ENCODE data around the gene CCN5. TPM values are rescaled to one million over a fixed set of nuclear protein-coding genes. Genes with fewer than 3 reads are reported as not detected.

Gene CCN5
- total RNA-seq, 1 donor from 2014 or later, result 112 TPM

GRCh38 chr20:44776980-44777379, 61.8 kb downstream of the CCN5 start:
- no peak for DNase-seq
- Histone ChIP-seq H3K4me1 (no peaks in the 10 kb centered on the region), H3K27me3 (no peaks in the 10 kb centered on the region), H3K36me3 (no peaks in the 10 kb centered on the region), H3K27ac (no peak overlapping the region), H3K4me3 (no peak overlapping the region), H3K9me3 (no peaks in the 10 kb centered on the region)
- intact Hi-C loops (cut with DNase I), result no loop called here
- no peak for TF ChIP-seq CTCF (IDR thresholded peaks at IDR 0.05)
- ATAC-seq, result no peak

Other genes starting within 250 kb of the CCN5 start
- gene TTPAL, start 239.5 kb upstream of the CCN5 start, total RNA-seq, result 8.0 TPM
- gene SERINC3, start 193.3 kb upstream of the CCN5 start, total RNA-seq, result 143 TPM
- gene PKIG, start 132.8 kb upstream of the CCN5 start, total RNA-seq, result 88.8 TPM
- gene ADA, start 63.7 kb upstream of the CCN5 start, total RNA-seq, result 5.8 TPM
- 1.1 TPM for gene KCNK15, start 30.5 kb downstream of the CCN5 start, total RNA-seq
- gene RIMS4, start 95.2 kb downstream of the CCN5 start, total RNA-seq, result 3.2 TPM
- gene YWHAB, start 170.3 kb downstream of the CCN5 start, total RNA-seq, result 185 TPM
- 46.4 TPM for gene PABPC1L, start 194.7 kb downstream of the CCN5 start, total RNA-seq
- gene TOMM34, start 245.0 kb downstream of the CCN5 start, total RNA-seq, result 16.0 TPM